GM21576 (cell line): ENCODE data around the gene CACNA2D2.

Experiments used
- ATAC-seq: cut with Tn5 transposase; IDR thresholded peaks from one replicate; pipeline ENCODE4 v1.9.1; 2021; ENCODE audit warnings: mild to moderate bottlenecking, moderate library complexity; ENCODE audit not compliant: unreplicated experiment

The CACNA2D2 gene

DNA sequence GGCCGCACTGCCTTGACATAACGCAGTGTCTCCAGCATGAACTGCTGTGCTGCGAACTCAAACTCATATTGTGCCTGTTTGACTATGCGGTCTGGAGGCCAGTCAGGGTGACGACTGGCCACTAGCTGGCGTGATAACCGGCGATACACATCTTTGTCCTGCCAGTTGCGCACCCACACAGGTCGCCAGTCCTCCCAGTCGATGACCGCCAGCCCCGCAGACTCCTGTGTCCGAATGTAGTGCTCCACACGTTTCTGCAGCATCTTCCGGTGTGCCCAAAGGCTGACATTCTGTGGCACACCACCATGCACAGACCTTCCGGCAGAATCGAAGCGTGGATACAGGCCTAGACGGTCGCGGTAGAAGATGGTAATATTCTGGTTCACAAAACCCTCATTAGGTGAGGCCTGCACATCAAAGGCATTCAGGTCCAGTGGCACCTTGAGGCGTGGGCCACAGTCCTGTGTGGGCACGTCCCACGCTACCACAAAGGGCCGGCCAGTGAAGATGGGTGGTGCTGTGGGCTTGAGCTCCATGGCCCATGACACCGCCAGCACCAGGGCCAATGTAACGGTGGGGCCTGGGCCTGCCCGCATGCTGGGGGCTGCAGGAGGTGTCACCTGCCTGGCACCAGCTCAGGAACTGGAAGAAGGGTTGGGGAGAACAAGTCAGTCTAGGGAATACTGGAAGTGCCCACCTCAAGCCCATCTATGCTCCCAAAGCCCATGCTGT is 183.4 kb downstream of the CACNA2D2 start:
- ATAC-seq, result no peak

DNA sequence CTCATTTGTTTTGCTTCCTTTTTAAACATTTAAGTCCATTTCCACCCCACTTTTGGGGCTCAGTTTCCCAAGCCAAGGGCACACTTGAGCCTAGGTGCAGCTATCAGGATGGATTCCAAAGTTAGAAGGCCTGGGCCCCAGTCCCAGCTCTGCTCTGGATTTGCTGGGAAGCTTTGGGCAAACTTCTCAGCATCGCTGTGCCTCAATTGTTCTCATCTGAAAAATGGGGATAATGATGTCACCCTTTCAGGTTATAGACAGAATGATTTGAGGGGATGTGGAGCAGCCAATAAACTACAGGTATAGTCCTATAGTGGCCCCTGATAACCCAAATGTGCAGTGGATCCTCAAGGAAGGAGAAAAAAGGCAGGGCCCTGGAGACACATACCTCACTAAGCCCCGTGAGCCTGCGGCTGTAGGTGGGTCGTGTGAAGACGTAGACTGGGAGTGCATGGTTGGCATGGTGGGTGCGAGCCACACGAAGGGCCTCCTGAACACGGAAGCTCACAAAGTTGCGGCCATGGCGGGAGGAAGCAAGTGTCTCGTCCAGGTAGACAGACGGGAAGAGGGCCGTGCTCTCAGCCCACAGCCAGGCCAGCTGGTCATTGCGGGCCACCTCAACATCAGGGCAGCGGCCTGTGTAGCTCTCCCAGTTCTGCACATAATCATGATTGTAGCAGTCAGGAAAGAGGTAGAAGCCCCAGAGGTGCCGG is 184.1 kb downstream of the CACNA2D2 start:
- no peak for ATAC-seq

DNA sequence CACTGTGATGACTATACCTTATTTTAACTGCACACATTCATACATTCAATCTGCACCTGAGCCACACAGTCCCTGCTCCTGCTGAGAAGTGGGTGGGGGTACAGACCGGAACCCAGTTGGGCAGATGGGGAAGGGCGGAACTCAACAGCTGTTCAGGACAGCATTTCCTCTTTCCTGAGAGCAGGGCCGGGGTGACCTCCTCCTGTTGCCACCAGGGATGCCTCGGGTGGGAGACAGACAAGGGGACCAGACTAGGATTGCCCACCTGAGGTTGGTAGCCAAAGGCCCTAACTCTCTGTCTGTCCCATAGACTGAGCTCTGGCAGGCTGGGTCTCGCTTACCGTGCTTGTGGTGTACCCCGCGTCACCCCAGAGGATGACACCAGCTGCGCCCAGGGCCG is 184.8 kb downstream of the CACNA2D2 start:
- ATAC-seq, result no peak

DNA sequence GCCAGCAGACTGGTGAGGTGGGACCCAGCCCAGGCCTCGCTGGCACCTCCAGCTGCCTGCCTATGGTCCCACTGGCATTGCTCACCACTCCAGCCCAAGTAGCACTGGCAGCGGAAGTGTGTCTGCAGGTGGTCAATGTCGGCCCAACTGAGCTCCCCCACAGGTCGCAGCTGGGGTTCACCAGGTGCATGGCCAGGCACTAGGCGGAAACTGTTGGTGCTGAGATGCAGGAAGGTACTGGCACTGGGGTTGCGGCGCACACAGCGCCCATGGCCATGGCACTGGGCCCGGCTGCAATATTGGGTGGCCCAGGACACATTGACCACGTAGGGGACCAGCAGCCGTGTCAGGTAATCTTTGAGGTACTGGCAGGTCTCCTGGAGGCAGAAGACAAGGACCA is 185.3 kb downstream of the CACNA2D2 start:
- no peak for ATAC-seq

DNA sequence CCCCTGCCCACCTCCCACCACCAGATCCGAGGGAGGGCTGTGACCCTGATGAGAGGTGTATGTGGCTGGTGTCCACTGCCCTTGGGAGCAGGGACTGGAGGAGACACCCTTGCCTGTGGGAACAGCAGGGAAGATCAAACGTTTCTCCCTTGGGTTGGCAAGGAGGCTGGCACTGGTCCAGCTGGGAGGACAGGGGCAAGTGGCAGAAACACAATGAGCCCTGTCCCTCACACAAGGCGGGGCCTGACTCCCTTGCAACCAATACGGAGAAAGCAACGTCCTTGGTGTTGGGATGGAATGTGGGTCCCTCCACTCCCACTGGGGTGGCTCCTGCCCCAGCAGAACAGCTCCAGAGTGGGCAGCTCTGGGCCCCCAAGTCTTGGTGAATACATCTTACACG is 186.1 kb downstream of the CACNA2D2 start:
- no peak for ATAC-seq

DNA sequence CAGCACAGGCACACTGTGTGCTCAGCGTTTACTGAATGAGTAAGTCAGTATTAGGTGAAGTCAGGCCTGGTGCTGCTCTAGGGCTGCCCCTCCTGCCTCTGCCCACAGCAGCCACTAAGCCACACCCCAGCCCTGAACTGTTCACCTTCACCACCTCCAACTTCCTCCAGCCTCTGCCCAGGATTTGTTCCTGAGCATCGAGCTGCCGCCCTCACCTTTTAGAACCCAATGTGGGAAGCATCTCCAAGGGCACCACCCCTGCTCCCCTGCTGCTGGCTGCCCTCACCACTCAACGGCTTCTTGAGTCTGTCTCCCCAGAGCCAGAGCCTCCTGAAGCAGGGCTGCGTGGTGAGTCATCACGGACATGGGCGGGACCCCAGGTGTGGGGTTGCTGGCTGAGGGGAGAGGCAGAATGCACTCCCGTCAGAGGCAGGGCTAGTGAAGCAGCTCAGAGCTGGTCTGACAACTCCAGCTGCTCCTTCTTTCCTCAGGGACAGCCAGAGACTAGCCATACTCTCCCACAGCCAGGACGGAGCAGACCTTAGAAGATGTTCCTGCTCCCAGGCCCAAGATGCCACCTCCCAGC is 186.7 kb downstream of the CACNA2D2 start:
- ATAC-seq, result no peak

DNA sequence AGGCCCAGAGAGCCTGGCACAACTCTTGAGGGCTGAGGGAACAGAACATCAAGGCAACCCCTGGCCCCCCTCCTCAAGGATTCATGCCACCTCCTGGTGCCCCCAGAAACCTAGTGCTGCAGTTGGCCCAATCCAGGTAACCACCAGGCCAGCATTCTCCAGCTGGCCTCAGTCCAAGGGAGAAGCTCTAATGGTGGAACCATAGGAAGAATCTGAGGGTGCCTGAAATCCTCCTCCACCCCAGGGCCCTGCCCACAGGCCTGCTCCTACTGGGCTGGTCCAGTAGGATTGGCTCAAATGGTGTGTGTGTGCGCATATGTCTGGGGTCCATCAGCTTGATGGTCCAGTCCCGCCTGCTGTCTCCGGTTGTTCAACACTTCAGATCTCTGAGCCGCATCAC is 188.6 kb downstream of the CACNA2D2 start:
- ATAC-seq, result no peak

DNA sequence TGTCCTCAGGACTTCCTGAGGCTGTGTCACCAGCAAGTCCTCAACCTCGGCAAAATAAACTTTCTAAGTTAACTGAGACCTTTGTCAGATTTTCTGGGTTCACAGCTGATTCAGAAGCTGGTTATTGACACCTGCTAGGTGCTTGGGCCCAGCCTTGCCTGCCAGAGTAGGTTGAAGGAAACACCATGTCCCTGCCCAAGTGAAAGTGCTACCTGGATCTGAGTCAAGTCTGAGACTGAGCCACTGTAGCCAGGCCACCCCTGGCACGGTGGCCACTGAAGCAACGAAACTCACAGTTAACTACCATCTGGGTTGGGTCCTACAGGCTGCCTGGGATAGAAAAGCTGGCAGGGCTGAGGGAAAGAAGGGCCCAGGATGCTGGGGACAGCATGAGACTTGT is 189.1 kb downstream of the CACNA2D2 start:
- ATAC-seq, result no peak
